Motor neuron (in vitro differentiated cells): Measurements from ENCODE around the gene SCN4A. TPM values are rescaled to one million over a fixed set of nuclear protein-coding genes. Genes with fewer than 3 reads are reported as not detected.
"Not testable (repeated sequence)": the region's sequence is repeated elsewhere in the genome, so short reads cannot be mapped to it uniquely, and the experiment has no call there.

Experiments used
- ATAC-seq, 8 experiments: fragments of 200-7000 bp; cut with Tn5 transposase; replicated peaks in 6 of 8; 2 replicates each; pipeline ENCODE4 v1.8.0; 2021; ENCODE audit warnings: mild to moderate bottlenecking in 8 of 8, moderate library complexity in 8 of 8
- H3K27ac ChIP-seq, 2 donors: fragments of 250-450 bp; sonication (Bioruptor Pico); 2 replicates each; pipeline ENCODE4 v1.9.0; 2021; ENCODE audit warnings: antibody characterized with exemption in 2 of 2, mild to moderate bottlenecking in 2 of 2, moderate library complexity in 1 of 2
- H3K4me1 ChIP-seq, 2 donors: fragments of 250-450 bp; sonication (Bioruptor Pico); replicated peaks in 1 of 2; 2 replicates each; pipeline ENCODE4 v1.6.1; 2021; ENCODE audit warnings: antibody characterized with exemption in 2 of 2, mild to moderate bottlenecking in 2 of 2, moderate library complexity in 1 of 2
- H3K4me3 ChIP-seq, 5 donors: fragments of 250-450 bp; sonication (Bioruptor Pico); 2 replicates each; pipeline ENCODE4 v1.9.0; 2021; ENCODE audit warnings: antibody characterized with exemption in 5 of 5, mild to moderate bottlenecking in 5 of 5, moderate library complexity in 4 of 5
- WGBS, 10 experiments: fragments of 450-650 bp; shearing (Covaris generic); methylation state at CpG; one replicate each; pipeline ENCODE4 v1.0.0; 2022; 5-methylcytosine and 5-hydroxymethylcytosine counted together
- in situ Hi-C, 9 experiments: fragments of 400-800 bp; cut with MboI; loops; one replicate each; pipeline ENCODE4 v1.15.0; 2021; ENCODE audit warnings: low sequenced_read_pairs in 9 of 9, low pct_unique_long_range_greater_than_20kb in 2 of 9; ENCODE audit not compliant: unreplicated experiment in 9 of 9
- total RNA-seq, 8 experiments: library from RNA; unstranded; fragments of 300-600 nt; gene quantifications; 2 replicates each; pipeline versions ENCODE4 v1.2.3 to v1.2.4, GENCODE V29; 2022

The SCN4A gene
- total RNA-seq, 8 experiments from 2014 or later: 0.04 to 2.1 (median 1.0) TPM

DNA sequence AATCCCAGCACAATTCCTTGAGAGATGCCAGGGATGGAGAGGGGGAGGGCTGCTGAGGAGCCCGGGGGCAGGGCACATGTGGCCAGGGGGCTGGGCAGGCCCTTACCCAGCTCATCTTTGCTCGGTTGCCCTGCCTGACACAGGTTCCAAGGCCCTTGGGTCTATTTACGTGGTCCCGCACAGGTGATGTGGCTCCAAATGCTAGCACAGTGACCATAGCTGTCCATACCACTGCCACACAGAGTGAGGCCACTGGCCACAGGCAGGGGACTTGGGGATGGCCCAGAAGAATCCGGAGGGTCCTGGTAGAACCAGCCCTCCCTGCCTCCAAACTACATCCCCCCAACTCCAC, 15.4 kb upstream of the SCN4A start:
- no peak overlapping the region for H3K4me3 ChIP-seq
- in situ Hi-C loops: no loop called here
- WGBS, 10 experiments: no CpG with 5 or more reads among the region's 5 CpGs
- peaks cover 3 to 7% of the 10 kb centered on the region in 2 donors for H3K4me1 ChIP-seq
- ATAC-seq: peak in 2 of 8 experiments; percentile 3 to 14
- H3K27ac ChIP-seq: no peak overlapping the region

DNA sequence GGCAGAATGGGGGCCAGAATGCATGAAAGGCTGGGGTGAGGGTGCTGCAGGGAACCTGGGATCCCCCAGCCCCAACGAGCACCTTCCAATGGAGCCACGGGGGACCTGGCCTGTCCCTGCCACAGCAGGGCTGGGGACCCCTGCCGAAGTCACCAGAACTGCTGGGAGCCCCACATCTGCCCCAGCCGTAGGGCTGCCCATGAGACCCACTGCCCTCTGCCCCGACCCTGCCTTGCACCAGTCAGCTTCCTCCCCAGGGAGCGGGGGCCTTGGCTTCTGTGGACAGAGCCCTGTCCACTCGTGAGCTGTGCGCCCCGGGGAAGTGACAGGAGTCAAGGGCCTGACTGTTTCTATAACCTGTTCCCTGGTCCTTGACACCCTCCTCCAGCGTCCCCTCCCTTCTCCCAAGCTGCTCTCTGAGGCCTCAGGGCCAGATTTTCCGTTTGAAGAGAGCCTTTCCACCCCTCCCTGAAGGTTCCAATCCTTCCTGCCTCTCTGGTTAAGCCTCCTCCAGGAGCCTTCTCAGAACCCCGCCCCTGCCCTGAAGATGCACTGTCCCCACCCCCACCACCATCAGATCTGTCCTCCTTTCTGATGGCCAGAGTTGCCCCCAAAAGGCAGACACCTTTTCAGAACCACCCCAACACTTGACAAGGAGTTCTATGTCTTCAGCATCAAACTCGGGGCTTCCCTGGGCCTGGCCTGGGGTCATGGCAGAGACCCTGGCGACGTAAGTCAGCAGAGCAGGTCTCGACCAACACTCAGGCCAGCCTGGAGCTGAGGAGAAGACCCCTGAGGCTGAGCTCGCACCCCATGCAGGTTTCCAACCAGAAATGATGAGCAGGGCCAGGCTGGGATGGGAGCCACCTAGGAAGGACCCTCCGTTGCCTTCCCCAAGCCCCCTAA, 14.8 kb upstream of the SCN4A start:
- ATAC-seq: peak in 2 of 8 experiments; percentile 9 to 29
- Histone ChIP-seq H3K27ac (no peak overlapping the region), H3K4me3 (no peak overlapping the region), H3K4me1 (peaks cover 3 to 7% of the 10 kb centered on the region in 2 donors)
- in situ Hi-C loops: no loop called here
- WGBS, 10 experiments: 77% methylated on average over 6 of the region's 18 CpGs; no CpG with 5 or more reads in 9 of the 10 experiments

DNA sequence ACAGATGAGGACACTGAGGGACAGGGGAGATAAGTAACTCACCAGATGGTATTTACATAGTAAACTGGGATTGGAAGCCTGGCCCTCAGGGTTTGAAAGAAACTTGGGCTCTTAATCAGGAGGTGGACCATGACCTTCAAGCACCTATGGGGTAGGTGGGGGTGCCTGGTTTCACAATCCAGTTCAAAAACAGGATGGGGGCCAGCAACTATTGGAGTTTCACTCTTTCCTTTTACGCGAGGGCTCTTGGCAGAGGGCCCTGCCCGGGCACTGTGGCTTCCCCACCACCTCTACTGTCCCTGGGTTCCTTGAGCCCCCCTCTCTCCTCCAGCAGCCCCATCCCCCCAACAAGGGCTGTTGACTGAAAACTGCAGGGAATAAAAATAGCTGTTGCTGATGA, 14.1 kb upstream of the SCN4A start:
- H3K4me1 ChIP-seq: peaks cover 3 to 7% of the 10 kb centered on the region in 2 donors
- ATAC-seq: no peak
- in situ Hi-C loops: no loop called here
- H3K4me3 ChIP-seq: no peak overlapping the region
- H3K27ac ChIP-seq: no peak overlapping the region
- WGBS, 10 experiments: 90% methylated on average over 2 of the region's 3 CpGs; no CpG with 5 or more reads in 9 of the 10 experiments

DNA sequence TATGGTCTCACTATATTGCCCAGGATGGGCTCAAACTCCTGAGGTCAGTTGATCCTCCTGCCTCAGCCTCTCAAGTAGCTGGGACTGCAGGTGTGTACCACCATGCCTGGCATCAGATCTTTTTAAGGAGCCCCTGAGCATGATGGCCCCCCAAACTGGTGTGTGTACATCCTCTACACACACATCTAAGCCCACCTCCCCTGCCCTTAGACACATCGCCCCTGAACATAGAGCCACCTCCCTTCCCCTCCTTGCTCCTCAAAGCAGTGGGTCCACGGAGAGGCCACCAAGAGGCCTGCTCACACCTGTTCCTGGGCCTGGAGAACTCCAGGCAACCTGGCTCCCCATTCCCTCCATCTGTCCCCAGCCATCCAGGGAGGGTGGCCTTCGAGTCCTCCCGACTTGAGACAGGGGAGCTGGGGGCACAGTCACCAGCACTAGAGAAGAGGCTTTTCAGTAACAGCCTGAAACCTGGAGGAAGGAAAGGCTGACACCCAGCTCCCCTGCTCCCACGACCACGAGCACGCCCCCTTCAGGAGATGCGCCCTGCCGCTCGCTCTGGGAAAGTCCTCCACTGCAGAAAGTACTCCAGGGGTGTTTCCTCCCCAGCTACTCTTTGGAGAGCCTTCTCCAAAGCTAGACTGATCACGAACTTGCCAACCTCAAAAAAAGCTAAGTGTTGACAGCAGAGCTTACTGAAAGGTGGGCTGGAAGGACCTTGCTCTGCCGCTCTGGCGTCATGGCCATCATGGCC, 12.8 kb upstream of the SCN4A start:
- in situ Hi-C loops: no loop called here

DNA sequence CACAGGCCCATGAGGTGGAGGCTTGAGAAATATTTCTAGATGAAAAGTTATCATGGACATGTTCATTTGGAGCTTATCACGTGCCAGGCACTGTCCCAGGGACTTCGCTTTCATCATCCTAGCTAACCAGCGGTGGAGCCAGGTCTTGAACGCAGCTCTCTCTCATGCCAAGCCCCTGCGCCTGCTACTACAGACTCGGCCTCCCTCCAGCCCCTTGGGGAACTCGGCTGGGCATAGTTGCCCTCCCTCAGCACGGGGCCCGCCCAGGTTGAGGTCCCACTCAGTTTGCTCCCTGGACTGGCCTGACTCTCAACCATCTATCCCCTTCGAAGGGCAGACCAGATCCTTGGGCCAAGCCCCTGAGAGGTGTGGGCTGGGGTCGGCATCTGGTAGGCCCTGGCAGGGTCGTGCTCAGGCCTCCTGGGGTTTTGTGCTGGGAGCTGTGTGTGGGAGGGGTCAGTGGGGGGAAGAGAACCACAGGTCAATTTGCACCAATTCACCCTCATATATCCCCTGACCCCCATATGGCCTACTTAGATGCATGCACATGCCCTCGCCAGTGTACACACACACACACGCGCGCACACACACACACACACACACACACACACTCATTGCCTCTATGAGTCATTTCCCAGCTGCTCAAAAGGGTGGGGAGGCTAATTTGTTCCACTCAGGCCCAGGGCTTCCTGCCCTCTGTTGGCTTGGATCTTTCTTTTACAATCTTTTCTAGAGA, 12.1 kb upstream of the SCN4A start:
- no peak overlapping the region for H3K27ac ChIP-seq
- in situ Hi-C loops: no loop called here
- 9 to 100% (median 83%) methylated on average over 1 to 9 of the region's 16 CpGs; no CpG with 5 or more reads in 3 of the 10 experiments for WGBS, 10 experiments
- peaks cover 3 to 7% of the 10 kb centered on the region in 2 donors for H3K4me1 ChIP-seq
- H3K4me3 ChIP-seq: no peak overlapping the region
- ATAC-seq: peak; percentile 60 to 87 (median 70)

More for the DNA sequence above, 12.8 kb upstream of the SCN4A start:
- 0 to 100% (median 90%) methylated on average over 1 to 6 of the region's 13 CpGs; no CpG with 5 or more reads in 5 of the 10 experiments for WGBS, 10 experiments
- ATAC-seq: no peak
- H3K4me1 ChIP-seq: peaks cover 3 to 7% of the 10 kb centered on the region in 2 donors
- H3K4me3 ChIP-seq: no peak overlapping the region
- H3K27ac ChIP-seq: no peak overlapping the region

DNA sequence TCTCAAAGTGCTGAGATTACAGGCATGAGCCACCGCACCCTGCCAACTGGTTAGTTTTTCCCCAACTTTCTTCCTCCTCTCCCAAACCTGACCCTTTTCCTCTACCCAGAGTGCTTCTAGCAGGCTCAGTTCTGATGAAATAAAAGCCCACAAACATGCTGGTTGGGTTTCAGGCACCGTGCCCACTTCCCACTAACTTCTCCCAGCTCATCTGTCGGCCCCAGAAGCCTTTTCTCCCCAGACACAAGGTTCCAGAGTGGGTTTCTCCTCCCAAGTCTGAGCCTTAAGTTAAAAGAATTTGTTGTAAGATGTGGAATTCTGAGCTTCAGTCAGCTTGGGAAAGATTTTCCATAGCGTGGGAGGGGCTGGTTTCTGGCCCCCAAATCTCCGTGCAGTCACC, 11.5 kb upstream of the SCN4A start:
- peaks cover 3 to 7% of the 10 kb centered on the region in 2 donors for H3K4me1 ChIP-seq
- H3K4me3 ChIP-seq: no peak overlapping the region
- no peak overlapping the region for H3K27ac ChIP-seq
- 25 to 100% (median 76%) methylated on average over 1 to 5 of the region's 5 CpGs; no CpG with 5 or more reads in 2 of the 10 experiments for WGBS, 10 experiments
- ATAC-seq: no peak
- in situ Hi-C loops: no loop called here

DNA sequence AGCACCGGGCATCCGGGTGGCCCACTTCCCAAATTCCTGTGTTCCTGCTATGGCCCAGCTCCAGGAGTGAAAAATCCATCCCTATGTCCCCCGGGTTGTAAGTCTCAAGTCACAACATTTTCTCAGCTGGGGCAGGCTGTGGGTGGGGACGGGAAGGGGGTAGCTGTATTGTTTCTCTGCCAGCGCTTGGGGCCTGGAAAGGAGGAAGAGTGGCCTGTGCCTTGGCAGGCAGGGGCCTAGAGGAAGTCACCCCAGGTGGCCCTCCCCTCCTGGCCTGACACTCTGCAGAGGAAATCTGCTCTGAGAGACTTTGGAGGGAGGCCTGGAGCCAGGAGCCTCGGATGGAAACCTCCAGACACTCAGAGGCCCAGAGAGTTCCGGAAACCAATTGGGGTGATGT, 10.6 kb upstream of the SCN4A start:
- no peak for ATAC-seq
- H3K4me3 ChIP-seq: no peak overlapping the region
- peaks cover 0 to 1% of the 10 kb centered on the region in 2 donors for H3K4me1 ChIP-seq
- WGBS, 10 experiments: 17 to 100% (median 40%) methylated on average over 1 to 3 of the region's 7 CpGs; no CpG with 5 or more reads in 7 of the 10 experiments
- H3K27ac ChIP-seq: no peak overlapping the region
- in situ Hi-C loops: no loop called here

DNA sequence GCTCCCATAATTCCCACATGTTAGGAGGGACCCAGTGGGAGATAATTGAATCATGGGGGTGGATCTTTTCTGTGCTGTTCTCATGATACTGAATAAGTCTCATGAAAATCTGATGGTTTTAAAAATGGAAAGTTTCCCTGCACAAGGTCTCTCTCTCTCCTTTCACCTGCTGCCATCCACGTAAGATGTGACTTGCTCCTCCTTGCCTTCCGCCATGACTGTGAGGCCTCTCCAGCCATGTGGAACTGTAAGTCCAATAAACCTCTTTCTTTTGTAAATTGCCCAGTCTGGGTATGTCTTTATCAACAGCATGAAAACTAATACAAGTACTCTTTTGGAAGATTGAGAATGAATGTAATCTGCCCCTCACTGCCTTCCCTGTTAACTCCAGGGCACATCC, 9.9 kb upstream of the SCN4A start:
- ATAC-seq, H3K27ac ChIP-seq, in situ Hi-C loops, H3K4me1 ChIP-seq, H3K4me3 ChIP-seq: not testable (repeated sequence)
- 60 to 100% (median 92%) methylated on average over 1 to 2 of the region's 2 CpGs; no CpG with 5 or more reads in 5 of the 10 experiments for WGBS, 10 experiments

DNA sequence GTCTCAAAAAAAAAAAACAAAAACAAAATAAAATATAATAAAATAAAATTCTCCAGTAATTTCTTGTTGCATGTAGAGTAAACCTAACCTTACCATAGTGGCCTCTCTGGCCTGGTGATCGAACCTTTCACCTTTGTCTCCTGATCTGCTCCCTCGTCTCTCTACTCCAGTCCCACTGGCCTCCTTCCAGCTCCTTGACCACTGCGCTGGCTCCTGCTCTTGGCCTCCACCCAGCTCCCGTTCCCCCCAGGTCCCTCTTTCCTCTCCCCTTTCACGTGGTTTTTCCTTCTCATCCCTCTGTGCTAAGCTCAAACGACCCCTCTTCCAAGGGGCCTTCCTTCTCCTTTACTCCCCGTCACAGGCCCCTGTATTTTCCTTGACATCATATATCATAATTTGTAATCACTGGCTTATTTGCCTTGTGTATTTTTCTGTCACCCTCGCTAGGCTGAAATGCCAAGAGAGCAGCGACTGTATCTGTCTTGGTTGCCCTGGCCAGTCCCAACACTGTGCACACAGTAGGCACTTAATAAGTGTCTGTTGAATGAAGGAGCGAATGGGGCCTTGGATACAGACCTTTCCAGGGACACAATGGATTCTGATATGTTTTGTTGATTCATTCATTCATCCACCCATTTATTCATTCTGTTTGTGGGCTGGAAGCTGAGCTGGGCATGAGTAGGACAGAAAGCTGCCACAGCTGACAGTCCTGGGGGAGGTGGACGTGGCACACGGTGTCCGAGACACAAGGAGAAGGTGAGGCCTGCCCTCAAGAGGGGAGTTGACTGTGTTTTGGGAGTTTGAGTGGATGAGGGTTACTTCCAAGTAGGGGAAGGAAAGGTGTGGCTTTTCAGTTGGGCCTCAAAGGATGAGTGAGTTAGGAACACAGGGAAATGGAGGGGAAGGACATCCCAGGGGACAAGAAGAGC, 5.8 kb upstream of the SCN4A start:
- WGBS, 10 experiments: 50 to 90% (median 72%) methylated on average over 1 to 12 of the region's 13 CpGs; no CpG with 5 or more reads in 1 of the 10 experiments
- no peaks in the 10 kb centered on the region for H3K4me1 ChIP-seq
- ATAC-seq: no peak
- no peak overlapping the region for H3K27ac ChIP-seq
- in situ Hi-C loops: no loop called here
- H3K4me3 ChIP-seq: no peak overlapping the region

DNA sequence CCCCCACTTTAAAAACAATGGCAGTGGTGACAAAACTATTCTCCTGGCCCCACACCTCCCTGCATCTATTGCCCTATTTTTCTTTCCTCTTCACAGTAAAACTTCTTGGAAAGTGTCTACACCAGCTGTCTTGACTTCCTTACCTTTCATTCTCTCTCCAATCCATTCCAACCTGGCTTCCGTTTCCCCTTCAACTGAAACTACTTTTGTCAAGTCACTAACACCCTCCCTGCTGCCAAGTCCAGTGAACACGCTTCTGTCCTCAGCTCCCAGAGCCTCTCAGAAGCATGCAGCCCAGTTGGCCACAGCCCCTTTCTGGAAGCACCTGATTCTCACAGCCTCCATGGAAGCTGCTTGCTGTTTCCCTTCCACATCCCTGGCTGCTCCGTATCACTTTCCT, 4.0 kb upstream of the SCN4A start:
- H3K4me1 ChIP-seq: no peaks in the 10 kb centered on the region
- 29 to 100% (median 84%) methylated on average over 1 to 3 of the region's 3 CpGs; no CpG with 5 or more reads in 2 of the 10 experiments for whole genome bisulfite sequencing, 10 experiments
- no peak for ATAC-seq
- H3K4me3 ChIP-seq: no peak overlapping the region
- in situ Hi-C loops: no loop called here
- H3K27ac ChIP-seq: no peak overlapping the region

DNA sequence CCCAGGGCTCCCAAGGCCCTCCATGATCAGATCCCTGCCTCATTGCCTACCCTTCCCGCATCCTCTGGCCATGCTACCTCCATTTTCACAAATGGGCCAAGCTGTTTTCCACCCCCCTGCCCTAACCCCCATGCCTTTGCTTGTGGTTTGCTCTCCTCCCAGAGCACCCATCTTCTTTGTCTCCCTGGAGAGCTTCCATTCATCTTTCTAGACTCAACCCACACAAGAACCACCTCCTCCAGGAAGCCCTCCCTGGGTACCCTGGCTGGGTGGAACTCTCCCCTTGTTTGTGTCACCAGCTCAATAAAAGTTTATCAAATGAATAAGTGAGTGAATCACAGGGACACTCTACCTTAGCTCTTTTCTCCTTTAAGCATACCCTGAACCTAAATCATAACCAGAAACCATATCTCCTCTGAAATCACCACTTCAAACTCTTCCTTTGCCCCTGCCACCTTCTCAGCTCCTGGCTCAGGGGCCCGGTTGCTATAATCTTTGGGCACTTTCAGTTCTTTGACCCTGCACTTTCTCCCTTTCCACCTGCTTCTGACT, 2.9 kb upstream of the SCN4A start:
- Histone ChIP-seq H3K4me1 (no peaks in the 10 kb centered on the region), H3K4me3 (no peak overlapping the region), H3K27ac (no peak overlapping the region)
- no peak for ATAC-seq
- 20 to 100% (median 80%) methylated on average over 1 to 2 of the region's 2 CpGs; no CpG with 5 or more reads in 3 of the 10 experiments for WGBS, 10 experiments
- in situ Hi-C loops: no loop called here
